GM18868 (cell line): ENCODE results near the gene IFT81.

Source experiments
- ATAC-seq: cut with Tn5 transposase; IDR thresholded peaks from one replicate; pipeline ENCODE4 v1.9.1; 2021; ENCODE audit warnings: mild to moderate bottlenecking, moderate library complexity; ENCODE audit not compliant: unreplicated experiment

IFT81 gene

GRCh38 chr12:110156766-110157165, 32.6 kb downstream of the IFT81 start:
- no peak for ATAC-seq

DNA sequence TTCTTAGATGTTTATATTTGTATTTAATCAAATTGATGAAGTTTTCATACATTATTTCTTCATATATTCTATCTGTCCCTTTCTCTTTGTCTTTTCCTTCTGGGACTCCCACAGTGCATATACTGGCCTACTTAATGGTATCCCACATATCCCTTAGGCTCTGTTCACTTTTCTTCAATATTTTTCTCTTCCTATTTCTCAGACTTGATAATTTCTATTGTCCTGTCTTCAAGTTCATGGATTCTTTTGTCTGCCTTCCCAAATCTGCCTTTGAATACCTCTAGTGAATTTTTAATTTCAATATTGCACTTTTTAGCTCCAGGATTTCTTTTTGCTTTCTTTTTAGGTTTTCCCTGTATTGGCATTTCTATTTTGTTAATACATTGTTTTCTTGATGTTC, 33.4 kb downstream of the IFT81 start:
- ATAC-seq = no peak

- ATAC-seq = no peak
These were observed 35.6 kb downstream of the IFT81 start for GRCh38 chr12:110159671-110160245.

- peak; percentile 70 for ATAC-seq
These were observed 41.5 kb downstream of the IFT81 start for GRCh38 chr12:110165540-110166159.

- ATAC-seq = no peak
These were observed 44.7 kb downstream of the IFT81 start for GRCh38 chr12:110168732-110169455.

DNA sequence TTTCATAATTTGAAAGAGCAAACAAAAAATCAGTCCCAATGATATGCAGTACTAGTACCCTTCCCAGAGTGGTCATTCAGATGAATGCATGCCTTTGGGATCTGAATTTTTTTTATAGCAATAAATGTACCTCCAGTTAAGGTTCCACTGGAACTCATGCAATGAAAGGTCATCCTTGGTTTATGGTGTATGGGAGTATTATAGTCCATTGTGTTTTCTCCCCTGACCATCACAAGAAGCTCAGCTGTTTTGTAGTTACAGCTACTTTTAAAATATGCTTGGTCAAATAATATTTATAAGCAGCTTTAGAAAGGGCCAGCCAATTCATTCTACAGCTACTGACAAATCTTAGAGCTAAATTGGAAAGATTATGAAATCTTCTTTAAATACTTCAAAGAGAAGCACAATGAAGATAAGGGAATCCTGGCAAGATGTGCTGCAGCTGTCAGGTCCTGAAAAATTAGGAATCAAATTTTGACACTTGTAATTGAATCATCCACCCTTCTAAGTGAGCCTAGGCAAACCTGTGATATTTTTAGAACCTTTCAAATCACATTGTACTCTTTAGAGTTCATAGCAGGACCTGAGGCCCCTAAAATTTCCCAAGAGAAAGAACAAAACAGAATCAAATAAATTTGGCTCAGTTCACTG, 46.5 kb downstream of the IFT81 start:
- ATAC-seq = no peak

DNA sequence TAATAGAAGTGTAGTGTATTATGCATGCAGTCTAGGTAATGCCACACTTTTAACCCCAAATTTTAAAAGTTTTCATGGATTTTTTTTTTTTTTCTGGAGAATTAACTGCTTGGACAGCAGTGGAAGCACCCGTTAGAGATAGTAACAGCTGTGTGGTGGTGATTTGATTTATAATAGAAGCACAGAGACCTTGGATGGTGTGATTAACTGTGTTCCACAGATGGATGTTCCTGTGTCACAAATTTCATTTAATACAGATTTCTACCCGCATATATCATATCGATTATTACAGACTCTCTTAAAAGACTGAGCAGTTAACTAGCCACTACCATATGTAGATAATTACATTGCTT, 47.0 kb downstream of the IFT81 start:
- no peak for ATAC-seq

DNA sequence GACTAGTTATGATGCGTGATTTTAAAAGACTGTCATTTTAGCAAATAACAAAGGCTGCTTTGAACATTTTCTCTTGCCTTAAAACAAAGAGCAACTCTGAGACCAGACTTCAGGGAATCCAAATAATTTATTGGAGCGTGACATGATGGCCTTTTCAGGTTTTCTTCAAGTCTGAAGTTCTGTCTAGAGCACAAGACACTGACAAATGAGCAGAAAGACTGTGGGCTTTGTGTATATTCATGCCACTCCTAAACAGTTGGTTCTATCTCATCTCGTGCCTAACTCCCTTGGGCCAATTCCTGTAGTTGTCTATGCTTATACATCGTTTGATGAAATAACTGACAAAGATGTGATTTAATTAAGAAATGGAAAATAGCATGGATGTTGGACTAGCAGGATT, 47.5 kb downstream of the IFT81 start:
- ATAC-seq = no peak

- no peak for ATAC-seq
These were observed 50.3 kb downstream of the IFT81 start for GRCh38 chr12:110174373-110174996.

- no peak for ATAC-seq
These were observed 51.0 kb downstream of the IFT81 start for GRCh38 chr12:110175201-110175600.

- ATAC-seq = no peak
These were observed 52.6 kb downstream of the IFT81 start for GRCh38 chr12:110176745-110177144.

DNA sequence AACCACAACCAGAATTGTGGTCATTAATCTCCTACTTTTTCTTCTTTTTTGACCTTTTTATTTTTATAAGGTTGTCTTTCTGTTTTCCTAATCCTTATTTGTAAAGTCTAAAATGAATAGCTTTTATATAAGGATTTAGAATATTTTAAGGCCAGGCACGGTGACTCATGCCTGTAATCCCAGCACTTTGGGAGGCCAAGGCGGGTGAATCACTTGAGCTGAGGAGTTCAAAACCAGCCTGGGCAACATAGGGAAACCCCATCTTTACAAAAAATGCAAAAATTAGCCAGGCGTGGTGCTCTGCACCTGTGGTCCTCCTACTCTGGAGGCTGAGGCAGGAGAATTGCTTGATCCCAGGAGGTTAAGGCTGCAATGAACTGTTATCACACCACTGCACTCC, 55.1 kb downstream of the IFT81 start:
- no peak for ATAC-seq

- ATAC-seq = no peak
These were observed 56.4 kb downstream of the IFT81 start for GRCh38 chr12:110180591-110181005.

- no peak for ATAC-seq
These were observed 58.1 kb downstream of the IFT81 start for GRCh38 chr12:110182281-110182680.

DNA sequence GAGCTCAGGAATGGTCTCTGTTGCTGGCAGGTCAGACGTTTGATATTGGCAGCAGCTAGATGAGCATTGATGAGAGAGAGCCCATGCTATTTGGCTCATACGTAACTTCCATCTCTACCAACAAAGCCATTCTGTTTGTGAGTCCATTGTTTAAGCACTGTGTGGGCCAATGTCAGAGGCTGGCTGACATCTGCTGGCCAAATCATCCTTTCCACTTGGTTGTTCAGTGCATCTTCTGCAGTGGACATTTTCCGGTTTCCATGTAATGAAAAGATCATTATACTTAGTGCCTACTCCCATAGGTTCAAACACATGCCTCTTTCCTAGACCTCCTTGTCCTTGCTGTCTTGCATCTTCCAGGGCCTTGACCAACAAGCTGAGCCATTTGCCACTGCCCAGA, 59.2 kb downstream of the IFT81 start:
- no peak for ATAC-seq

GRCh38 chr12:110185626-110186025, 61.5 kb downstream of the IFT81 start:
- ATAC-seq = no peak

- ATAC-seq = no peak
These were observed 61.9 kb downstream of the IFT81 start for GRCh38 chr12:110186059-110186458.

GRCh38 chr12:110193196-110193595, 69.0 kb downstream of the IFT81 start:
- no peak for ATAC-seq

DNA sequence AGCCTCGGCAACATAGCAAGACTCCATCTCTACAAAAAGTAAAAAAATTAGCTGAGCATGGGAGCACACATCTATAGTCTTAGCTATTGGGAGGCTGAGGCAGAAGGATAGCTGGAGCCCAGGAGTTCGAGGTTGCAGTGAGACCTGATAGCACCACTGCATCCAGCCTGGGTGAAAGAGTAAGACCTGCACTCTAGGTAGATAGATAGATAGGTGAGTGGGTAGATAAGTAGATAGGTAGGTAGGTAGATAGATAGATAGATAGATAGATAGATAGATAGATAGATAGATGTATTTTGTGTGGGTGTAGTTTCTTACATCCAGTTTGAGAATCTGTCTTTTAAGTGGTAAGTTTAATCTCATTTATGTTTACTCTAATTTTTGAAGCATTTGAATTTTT, 72.8 kb downstream of the IFT81 start:
- no peak for ATAC-seq

DNA sequence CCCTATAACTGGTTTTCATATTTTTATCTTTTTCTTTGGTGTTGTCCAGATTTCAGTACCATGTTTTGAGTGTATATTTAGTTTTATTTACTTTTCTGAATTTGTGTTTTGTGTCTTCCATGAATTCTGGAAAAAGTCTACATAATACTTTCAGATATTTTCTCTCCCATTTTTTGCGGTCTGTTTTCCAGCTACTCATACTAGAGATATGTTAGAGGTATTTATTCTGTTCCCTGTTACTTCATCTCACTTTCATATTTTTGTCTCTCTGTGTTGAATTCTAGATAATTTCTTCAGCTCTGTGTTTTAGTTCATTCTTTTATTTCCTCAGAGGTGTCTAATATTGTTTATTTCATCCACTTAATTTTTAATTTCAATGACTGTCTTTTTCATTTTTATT, 74.2 kb downstream of the IFT81 start:
- no peak for ATAC-seq

GRCh38 chr12:110199339-110200123, 75.4 kb downstream of the IFT81 start:
- no peak for ATAC-seq
